NB4 (cell line): Measurements from ENCODE around the gene ZMYND11.

Experiments used
- DNase-seq: peaks from one replicate; pipeline ENCODE4 v3.0.0; 2010; ENCODE audit warnings: low read depth
- H3K4me3 ChIP-seq: one replicate; pipeline ENCODE4 v1.5.1; 2011; ENCODE audit warnings: mild to moderate bottlenecking, low read depth, low read length, moderate library complexity
- MYC ChIP-seq: IDR thresholded peaks from 2 replicates; pipeline ENCODE4 v1.6.1; 2011; ENCODE audit warnings: low read depth, low read length
- POLR2A ChIP-seq: IDR thresholded peaks from 2 replicates; pipeline ENCODE4 v1.6.1; 2011; ENCODE audit warnings: mild to moderate bottlenecking; ENCODE audit not compliant: insufficient read length; ENCODE audit errors: extremely low read depth
- TF ChIP-seq, protein P1 (sequence below): IDR thresholded peaks from 2 replicates; pipeline ENCODE4 v1.6.1; 2011; ENCODE audit warnings: low read depth, low read length
- TF ChIP-seq, protein P2 (sequence below): IDR thresholded peaks from one replicate; pipeline ENCODE4 v1.5.1; 2012; ENCODE audit warnings: low read depth, low read length

The ZMYND11 gene

DNA sequence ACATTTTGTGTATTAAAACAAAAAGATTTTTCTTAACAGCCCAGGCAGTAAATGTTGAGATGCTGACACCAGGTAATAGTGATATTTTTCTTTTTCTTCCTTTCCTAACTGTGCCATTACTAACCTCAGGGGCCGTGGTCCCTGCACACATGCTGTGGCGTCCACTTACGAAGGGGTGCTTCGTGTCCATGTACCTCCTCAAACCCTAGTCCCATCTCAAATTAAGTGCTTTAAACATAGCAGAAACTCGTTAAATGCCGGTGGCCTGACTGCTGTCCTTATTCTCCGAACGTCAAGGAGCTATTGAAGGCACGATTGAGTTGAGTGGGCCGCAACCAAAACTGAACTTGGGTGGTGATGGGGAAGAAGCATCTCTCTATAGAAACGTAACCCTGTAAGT lies 132.4 kb downstream of the ZMYND11 start:
- H3K4me3 ChIP-seq = no peak overlapping the region
- DNase-seq = no peak
- TF ChIP-seq POLR2A (no peak), MYC (no peak)

DNA sequence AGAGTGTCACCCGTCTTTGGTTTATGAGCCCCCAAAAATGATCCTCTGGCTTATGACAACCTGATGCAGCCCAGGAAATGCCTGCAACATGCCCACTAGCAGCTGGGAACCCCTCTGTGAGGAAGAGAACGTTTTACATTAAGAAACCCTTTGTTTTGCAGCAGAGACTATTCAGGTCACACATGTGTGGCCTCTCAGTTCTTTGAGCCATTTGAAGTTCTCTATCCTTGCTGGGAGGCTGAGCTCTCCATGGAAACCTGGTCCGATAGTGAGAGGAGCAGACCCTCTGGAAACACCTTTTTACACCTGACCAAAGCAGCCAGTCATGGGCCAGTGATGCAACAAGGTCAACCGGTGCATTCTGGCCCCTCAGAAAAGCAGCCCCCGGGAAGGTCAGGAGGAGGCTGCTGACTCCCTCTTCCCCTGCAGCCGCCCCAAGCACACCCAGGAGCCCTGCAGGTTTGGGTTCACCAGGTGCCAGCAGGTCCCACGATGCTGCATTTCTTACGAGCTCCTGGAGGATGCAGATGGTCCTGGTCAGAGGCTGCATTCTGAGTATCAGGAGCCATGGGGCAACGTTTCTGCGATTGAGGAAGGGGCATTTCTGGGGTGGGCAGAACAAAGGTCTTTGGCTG lies 134.3 kb downstream of the ZMYND11 start:
- H3K4me3 ChIP-seq = no peak overlapping the region
- no peak for DNase-seq
- TF ChIP-seq, protein P1, sequence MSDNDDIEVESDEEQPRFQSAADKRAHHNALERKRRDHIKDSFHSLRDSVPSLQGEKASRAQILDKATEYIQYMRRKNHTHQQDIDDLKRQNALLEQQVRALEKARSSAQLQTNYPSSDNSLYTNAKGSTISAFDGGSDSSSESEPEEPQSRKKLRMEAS = no peak
- TF ChIP-seq, protein P2, sequence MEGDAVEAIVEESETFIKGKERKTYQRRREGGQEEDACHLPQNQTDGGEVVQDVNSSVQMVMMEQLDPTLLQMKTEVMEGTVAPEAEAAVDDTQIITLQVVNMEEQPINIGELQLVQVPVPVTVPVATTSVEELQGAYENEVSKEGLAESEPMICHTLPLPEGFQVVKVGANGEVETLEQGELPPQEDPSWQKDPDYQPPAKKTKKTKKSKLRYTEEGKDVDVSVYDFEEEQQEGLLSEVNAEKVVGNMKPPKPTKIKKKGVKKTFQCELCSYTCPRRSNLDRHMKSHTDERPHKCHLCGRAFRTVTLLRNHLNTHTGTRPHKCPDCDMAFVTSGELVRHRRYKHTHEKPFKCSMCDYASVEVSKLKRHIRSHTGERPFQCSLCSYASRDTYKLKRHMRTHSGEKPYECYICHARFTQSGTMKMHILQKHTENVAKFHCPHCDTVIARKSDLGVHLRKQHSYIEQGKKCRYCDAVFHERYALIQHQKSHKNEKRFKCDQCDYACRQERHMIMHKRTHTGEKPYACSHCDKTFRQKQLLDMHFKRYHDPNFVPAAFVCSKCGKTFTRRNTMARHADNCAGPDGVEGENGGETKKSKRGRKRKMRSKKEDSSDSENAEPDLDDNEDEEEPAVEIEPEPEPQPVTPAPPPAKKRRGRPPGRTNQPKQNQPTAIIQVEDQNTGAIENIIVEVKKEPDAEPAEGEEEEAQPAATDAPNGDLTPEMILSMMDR = no peak
- no peak for TF ChIP-seq MYC
- no peak for TF ChIP-seq POLR2A

DNA sequence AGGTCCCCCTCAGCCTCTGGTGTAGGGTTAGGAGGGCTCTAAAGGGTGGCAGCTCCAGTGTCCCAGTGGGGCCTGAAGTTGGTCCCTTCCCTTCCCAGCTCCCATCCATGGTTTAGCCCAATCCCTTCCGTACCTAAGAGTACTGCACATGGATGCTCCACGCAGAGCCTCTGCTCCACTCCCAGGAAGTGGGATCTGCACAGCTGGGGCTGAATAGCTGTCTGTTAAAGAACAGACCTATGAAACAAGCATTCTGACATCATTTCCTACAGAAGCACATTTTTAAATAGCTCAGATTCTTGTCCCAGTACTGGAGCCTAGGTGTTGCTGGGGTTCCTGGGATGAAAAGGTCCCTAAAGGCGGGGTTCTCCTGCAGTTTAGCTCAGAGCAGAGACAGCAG lies 135.9 kb downstream of the ZMYND11 start:
- TF ChIP-seq, protein P1 = no peak
- TF ChIP-seq, protein P2 = no peak
- no peak for TF ChIP-seq POLR2A
- TF ChIP-seq MYC = no peak
- no peak overlapping the region for H3K4me3 ChIP-seq
- no peak for DNase-seq

DNA sequence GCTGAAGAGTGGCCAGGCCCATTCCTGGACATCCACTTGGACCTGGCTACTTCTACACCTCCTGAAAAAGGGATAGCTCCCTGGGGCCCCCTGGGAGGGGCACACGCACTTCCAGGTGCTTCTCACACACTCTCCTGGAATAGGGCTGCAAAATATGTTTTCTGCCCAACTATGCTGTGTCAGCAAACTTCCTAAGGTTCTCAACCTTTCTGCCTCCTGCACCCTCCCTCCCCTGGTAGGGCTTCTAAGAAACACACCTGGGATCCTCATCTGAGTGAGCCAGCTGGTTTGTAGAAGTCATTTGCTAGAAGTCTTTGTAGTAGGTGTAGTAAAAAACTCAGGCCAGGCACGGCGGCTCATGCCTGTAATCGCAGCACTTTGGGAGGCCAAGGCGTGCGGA lies 136.5 kb downstream of the ZMYND11 start:
- TF ChIP-seq, protein P1 = no peak
- TF ChIP-seq, protein P2 = no peak
- no peak overlapping the region for H3K4me3 ChIP-seq
- DNase-seq = no peak

DNA sequence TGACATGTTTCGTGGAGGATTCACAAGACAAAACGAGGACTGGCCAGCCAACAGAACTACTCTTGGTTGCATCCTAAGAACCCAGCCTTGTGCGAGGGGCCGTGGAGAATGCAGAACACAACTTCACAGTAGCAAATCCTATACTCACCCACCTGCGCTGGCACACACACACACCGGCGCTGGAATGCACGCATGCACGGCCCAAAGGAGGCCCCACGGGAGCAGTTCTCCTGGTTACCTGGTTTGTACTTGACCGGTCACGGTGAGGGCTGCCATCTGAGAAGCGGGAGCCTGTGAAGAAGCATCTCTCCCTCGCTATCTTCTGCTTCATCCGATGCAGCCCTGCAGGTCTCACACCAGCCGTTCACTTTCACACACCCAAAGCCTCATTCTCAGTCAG lies 137.8 kb downstream of the ZMYND11 start:
- no peak for DNase-seq
- H3K4me3 ChIP-seq = no peak overlapping the region
- TF ChIP-seq, protein P2 = no peak
- TF ChIP-seq, protein P1 = no peak
- no peak for TF ChIP-seq POLR2A
- no peak for TF ChIP-seq MYC

DNA sequence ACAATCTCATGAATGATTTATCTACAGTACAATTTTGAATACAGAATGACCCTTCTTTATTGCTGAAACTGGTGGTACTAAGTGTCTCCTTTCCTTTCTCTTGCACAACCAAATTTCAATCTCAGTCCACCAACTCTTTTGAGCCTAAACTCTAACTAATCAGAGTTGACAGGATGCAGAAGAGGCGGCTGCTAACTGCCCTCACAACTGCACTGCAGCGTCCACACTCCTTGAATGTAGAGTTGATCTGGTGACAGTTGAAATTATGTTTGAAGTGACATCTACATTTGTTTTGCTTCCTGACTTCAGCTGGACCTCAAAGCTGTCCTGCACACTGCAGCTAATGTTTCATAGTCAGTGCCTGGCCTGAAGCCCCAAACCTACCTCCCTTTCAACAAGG lies 139.6 kb downstream of the ZMYND11 start:
- DNase-seq = no peak
- no peak overlapping the region for H3K4me3 ChIP-seq
- TF ChIP-seq POLR2A (no peak), MYC (no peak)
- TF ChIP-seq, protein P2 = no peak
- TF ChIP-seq, protein P1 = no peak
